Panc1 (cell line): ENCODE results near the gene GPR160.

Source experiments
- CTCF ChIP-seq: fragments of 450-650 bp; IDR thresholded peaks from 2 replicates; pipeline ENCODE4 v1.5.1; 2017; ENCODE audit warnings: mild to moderate bottlenecking
- SIN3A ChIP-seq: IDR thresholded peaks from 2 replicates; pipeline ENCODE4 v1.6.1; 2012; ENCODE audit warnings: low read depth, mild to moderate bottlenecking, low read length, moderate library complexity, borderline replicate concordance; ENCODE audit not compliant: insufficient read depth

- TF ChIP-seq CTCF (no peak), SIN3A (no peak)
Observed at GRCh38 chr3:170044271-170044670, 6.5 kb downstream of the GPR160 start.
